Loucy (cell line): ENCODE results near the gene LRRC30.

Source experiments
- EZH2phosphoT487 ChIP-seq: fragments of 200-600 bp; IDR thresholded peaks from 2 replicates; pipeline ENCODE4 v1.6.1; 2018; ENCODE audit warnings: antibody characterized with exemption, mild to moderate bottlenecking, moderate library complexity, borderline replicate concordance
- TF ChIP-seq, protein P1 (sequence below): fragments of 200-600 bp; sonication (generic); conservative IDR thresholded peaks from 2 replicates; pipeline ENCODE4 v1.5.1; 2014; ENCODE audit warnings: mild to moderate bottlenecking, antibody characterized with exemption, low read length

DNA sequence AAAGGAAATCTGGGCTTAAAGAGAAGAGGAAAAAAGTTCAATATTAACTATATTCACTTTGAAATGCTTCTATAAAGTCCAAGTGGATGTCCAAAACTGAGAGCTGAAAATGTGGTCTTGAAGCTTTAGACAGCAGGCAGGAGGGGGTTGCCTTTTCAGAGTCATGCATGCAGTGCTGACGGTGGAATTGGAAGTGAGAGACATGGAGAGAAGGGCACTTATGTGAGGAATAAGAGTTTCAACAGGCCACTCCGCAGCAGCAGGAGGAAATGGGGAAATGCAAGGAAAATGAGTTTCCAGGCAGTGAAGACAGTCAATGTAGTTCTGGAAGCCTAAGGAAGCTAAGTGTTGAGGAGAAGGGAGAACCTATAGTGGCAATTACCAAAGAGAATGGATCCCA is 33.0 kb upstream of the LRRC30 start:
- TF ChIP-seq, protein P1, sequence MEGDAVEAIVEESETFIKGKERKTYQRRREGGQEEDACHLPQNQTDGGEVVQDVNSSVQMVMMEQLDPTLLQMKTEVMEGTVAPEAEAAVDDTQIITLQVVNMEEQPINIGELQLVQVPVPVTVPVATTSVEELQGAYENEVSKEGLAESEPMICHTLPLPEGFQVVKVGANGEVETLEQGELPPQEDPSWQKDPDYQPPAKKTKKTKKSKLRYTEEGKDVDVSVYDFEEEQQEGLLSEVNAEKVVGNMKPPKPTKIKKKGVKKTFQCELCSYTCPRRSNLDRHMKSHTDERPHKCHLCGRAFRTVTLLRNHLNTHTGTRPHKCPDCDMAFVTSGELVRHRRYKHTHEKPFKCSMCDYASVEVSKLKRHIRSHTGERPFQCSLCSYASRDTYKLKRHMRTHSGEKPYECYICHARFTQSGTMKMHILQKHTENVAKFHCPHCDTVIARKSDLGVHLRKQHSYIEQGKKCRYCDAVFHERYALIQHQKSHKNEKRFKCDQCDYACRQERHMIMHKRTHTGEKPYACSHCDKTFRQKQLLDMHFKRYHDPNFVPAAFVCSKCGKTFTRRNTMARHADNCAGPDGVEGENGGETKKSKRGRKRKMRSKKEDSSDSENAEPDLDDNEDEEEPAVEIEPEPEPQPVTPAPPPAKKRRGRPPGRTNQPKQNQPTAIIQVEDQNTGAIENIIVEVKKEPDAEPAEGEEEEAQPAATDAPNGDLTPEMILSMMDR = no peak
- TF ChIP-seq EZH2phosphoT487 = no peak
